ENCODE results near the gene BICD1.
"Not testable (repeated sequence)": the region's sequence is repeated elsewhere in the genome, so short reads cannot be mapped to it uniquely, and the experiment has no call there.

Gene BICD1

GRCh38 chr12:32106517-32107358 lies at the start of gene BICD1:
Gene BICD1, plus strand, starts transcription at chr12:32106847. Its CDS starts 485 bp downstream, at chr12:32107332.
- DNase-seq (ENCODE audit: low read depth), result no peak

DNA sequence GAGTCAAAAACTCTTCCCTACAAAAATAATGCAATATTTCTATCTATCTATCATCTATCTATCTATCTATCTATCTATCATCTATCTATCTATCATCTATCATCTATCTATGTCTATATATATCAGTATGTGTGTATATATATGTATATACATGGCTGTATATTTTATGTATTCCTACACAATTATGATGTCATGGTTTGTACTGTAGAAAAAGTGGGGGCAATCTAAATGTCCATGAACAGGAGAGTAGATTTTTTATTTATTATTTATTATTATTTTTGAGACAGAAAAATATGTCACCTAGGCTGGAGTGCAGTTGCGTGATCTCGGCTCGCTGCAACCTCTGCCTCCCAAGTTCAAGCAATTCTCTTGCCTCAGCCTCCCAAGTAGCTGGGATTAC lies 45.6 kb upstream of the BICD1 start:
- DNase-seq (ENCODE audit: low read depth), result no peak

GRCh38 chr12:32062881-32063280 lies 43.8 kb upstream of the BICD1 start:
- no peak for DNase-seq (ENCODE audit: low read depth)

DNA sequence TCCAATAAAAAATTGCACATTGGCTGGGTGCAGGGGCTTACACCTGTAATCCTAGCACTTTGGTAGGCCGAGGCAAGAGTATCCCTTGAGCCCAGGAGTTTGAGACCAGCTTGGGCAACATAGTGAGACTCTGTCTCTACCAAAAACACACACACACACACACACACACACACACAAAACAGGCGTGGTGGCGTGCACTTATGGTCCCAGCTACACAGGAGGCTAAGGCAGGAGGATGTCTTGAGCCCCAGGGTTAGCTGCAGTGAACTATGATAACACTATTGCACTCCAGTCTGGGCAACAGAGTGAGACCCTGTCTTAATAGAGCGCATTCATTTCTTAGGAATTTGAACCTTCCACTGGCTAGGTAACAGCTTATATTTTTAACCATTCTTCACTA lies 42.9 kb upstream of the BICD1 start:
- DNase-seq (ENCODE audit: low read depth), result no peak

GRCh38 chr12:32066206-32066605 lies 40.4 kb upstream of the BICD1 start:
- no peak for DNase-seq (ENCODE audit: low read depth)

- no peak for DNase-seq (ENCODE audit: low read depth)
These were observed 37.6 kb upstream of the BICD1 start for GRCh38 chr12:32069071-32069470.

DNA sequence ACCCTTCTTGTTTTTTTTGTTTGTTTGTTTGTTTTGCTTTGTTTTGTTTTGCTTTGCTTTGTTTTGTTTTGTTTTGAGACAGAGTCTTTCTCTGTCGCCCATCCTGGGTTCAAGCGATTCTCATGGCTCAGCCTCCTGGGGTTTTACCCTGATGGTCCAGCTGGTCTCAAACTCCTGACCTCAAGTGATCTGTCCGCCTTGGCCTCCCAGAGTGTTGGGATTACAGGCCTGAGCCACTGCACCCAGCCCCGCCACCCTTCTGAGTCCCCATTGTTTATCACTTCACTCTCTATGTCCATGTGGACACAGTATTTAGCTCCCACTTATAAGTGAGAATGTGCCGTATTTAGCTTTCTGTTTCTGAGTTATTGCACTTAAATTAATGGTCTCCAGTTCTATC lies 36.9 kb upstream of the BICD1 start:
- DNase-seq (ENCODE audit: low read depth), result no peak

GRCh38 chr12:32070370-32070769 lies 36.3 kb upstream of the BICD1 start:
- DNase-seq (ENCODE audit: low read depth), result no peak

DNA sequence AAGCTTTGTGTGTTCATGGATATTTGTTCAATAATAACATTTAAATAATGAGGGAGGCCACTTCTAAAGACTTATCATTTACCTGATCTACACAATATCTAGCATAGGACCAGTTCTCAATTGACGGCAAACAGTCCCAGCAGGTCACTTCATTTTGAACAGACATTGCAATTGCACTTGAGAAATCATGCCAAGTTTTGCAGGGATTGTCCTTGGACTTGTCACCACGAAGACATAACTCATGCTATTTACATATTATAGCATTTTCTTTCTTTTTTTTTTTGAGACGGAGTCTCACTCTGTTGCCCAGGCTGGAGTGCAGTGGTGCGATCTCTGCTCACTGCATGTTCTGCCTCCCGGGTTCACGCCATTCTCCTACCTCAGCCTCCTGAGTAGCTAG lies 34.5 kb upstream of the BICD1 start:
- no peak for DNase-seq (ENCODE audit: low read depth)

DNA sequence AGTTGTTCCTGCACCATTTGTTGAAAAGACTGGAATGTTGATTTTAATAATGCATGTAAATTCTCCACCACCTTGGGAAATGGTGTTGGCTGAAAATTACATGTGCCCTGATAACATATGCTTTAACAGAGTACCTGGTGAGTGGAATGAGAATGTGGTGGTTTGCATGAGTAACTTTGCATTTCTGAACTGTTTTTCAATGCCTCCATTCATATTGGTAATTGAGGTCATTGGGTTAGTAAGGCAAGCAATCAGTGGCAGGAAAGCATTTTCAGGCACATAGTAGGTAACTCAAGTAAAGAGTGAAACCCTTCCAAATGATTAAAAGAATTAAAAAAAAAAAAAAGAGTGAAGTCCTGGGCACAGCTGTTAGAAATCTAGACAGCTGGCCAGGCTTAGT lies 32.2 kb upstream of the BICD1 start:
- DNase-seq (ENCODE audit: low read depth), result no peak

GRCh38 chr12:32076941-32077340 lies 29.7 kb upstream of the BICD1 start:
- no peak for DNase-seq (ENCODE audit: low read depth)

GRCh38 chr12:32080435-32080834 lies 26.2 kb upstream of the BICD1 start:
- DNase-seq (ENCODE audit: low read depth), result no peak

- peak; percentile 74 for DNase-seq (ENCODE audit: low read depth)
These were observed 23.2 kb upstream of the BICD1 start for GRCh38 chr12:32083489-32083888.

DNA sequence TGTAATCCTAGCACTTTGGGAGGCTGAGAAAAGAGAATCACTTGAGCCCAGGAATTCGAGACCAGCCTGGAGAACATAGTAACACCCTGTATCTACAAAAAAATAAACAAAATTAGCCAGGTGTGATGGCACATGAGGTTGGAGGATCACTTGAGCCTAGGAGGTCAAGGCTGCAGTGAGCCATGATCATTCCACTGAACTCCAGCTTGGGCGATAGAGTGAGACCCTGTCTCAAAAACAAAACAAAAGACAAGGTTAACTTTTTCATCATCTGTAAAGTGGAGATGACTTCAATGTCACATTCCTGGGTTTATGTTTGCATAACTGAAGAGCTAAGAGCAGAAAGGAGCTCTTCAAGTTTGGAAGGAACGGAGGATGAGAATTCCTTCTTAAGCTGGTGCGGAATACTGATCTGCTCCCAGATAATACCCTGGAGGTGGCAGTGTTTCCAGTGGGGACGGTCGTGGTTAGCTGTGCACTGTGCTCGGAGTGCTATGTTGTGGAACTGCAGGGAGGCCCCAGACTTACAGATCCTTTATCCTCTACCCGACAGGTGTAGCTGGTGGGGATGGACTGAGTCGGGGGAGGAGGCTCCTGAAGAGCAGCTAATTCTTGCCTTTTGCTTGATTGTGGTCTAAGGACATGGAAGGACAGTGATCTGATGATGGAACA lies 22.5 kb upstream of the BICD1 start:
- no peak for DNase-seq (ENCODE audit: low read depth)

DNA sequence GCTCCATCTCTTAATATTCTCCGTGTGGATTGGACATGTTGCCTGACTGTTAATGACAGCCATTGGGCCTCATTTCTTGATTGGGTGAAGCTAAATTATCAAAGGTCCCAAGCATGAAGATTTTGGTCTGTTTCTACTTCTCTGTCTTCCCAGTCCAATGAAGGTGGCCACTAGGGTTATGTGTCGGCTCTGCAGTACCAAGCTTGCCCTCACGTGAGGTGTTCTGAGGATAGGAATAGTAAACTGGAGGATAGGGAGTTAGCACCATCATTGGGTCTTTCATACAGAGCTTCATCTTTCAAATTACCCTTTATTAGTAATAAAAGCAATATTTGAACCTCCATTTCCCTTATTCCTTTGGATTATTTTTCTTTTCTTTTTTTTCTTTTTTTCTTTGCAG lies 21.9 kb upstream of the BICD1 start:
- DNase-seq (ENCODE audit: low read depth), result no peak

GRCh38 chr12:32087306-32087705 lies 19.3 kb upstream of the BICD1 start:
- no peak for DNase-seq (ENCODE audit: low read depth)

DNA sequence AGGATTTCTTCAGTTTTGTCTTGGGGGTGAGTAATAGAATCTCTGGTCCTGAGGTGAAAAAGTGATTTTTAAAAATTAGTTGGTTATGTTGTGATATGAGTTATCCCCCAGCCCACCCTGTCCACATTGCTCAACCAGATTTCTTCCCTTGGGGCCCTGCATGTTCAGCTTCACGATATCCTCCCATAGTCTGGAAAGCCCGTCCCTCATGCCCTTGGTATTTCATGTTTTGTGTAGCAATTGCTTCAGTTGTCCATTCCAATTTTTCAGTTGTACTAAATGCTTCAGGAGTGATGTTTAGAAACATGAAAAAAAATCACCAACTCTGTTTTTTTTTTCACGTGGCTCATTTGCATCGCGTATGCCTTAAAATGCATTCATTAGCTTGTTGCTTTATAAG lies 17.5 kb upstream of the BICD1 start:
- no peak for DNase-seq (ENCODE audit: low read depth)

DNA sequence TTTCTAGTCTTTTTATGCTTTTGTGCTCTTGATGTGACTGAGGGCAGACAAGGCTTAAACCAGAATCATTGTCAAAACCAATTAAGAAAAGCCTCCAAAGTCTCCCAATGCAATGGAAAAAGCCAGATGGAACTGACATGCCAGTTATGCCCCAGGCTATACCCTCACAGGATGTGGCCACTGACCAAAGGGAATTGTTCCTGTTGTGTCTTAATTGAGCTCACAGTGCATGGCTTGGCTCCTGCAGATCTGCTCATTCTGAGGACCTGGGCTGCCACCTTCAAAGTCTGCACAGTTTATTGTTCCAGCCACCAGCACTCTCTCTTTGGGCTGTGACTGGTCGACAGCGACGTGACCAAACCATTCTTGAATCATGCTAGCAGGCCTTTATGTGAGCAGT lies 17.1 kb upstream of the BICD1 start:
- DNase-seq (ENCODE audit: low read depth), result no peak

- no peak for DNase-seq (ENCODE audit: low read depth)
These were observed 15.0 kb upstream of the BICD1 start for GRCh38 chr12:32091696-32092095.

DNA sequence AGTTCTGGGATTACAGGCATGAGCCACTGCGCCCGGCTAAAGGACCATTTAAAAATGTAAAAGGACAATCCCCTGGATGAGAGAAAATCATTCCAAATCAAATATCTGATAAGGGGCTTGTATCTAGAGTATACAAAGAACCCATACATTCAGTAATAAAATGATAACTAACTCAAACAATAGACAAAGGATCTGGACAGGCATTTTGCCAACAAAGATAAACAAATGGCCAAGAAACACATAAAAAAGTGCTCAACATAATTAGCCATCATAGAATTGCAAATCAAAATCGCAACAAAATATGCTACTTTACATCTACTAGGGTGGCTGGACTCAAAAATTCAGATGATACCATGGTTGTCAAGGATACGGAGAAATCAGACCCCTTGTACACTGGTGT lies 8.5 kb upstream of the BICD1 start:
- DNase-seq (ENCODE audit: low read depth), result no peak

- not testable (repeated sequence) for DNase-seq (ENCODE audit: low read depth)
These were observed 7.4 kb upstream of the BICD1 start for GRCh38 chr12:32099275-32099674.

DNA sequence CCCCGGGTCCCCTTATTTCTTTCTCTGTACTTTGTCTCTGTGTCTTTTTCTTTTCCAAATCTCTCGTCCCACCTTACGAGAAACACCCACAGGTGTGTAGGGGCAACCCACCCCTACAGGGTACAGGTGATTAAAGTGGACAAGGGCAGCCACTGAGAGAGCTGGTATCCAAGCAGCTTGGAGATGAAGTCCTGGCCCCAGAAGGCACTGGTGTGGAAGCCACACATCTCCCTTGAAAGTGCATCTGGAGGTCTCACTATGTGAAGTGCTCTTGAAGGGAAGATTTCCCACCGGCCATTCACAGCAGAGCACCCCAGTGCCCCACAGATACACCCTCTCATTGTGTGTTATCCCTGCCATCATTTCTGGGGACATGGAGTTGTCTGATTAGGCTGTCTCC lies 6.3 kb upstream of the BICD1 start:
- no peak for DNase-seq (ENCODE audit: low read depth)

GRCh38 chr12:32100888-32101287 lies 5.8 kb upstream of the BICD1 start:
- DNase-seq (ENCODE audit: low read depth), result no peak

DNA sequence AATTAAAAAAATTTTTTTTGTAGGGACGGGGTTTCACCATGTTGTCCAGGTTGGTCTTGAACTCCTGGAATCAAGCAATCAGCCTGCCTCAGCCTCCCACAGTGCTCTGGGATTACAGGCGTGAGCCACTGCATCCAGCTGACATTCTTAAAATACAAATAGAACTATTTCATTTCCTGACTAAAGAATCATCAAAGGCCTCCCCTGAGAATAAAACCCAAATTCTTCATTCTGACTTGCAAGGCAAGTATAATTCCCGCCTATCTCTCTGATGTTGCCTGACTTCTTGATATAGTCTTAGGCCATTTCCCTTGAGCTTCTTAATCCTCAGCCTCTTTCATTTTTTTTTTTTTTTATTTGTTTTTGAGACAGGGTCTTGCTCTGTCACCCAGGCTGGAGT lies 4.4 kb upstream of the BICD1 start:
- DNase-seq (ENCODE audit: low read depth), result no peak
